HG02798 (cell line): ENCODE measurements around the gene MARCHF6.
"Not testable (repeated sequence)": the region's sequence is repeated elsewhere in the genome, so short reads cannot be mapped to it uniquely, and the experiment has no call there.

Experiments used
- ATAC-seq: cut with Tn5 transposase; IDR thresholded peaks from one replicate; pipeline ENCODE4 v1.9.1; 2021; ENCODE audit warnings: mild to moderate bottlenecking; ENCODE audit not compliant: unreplicated experiment, poor library complexity

The MARCHF6 gene

DNA sequence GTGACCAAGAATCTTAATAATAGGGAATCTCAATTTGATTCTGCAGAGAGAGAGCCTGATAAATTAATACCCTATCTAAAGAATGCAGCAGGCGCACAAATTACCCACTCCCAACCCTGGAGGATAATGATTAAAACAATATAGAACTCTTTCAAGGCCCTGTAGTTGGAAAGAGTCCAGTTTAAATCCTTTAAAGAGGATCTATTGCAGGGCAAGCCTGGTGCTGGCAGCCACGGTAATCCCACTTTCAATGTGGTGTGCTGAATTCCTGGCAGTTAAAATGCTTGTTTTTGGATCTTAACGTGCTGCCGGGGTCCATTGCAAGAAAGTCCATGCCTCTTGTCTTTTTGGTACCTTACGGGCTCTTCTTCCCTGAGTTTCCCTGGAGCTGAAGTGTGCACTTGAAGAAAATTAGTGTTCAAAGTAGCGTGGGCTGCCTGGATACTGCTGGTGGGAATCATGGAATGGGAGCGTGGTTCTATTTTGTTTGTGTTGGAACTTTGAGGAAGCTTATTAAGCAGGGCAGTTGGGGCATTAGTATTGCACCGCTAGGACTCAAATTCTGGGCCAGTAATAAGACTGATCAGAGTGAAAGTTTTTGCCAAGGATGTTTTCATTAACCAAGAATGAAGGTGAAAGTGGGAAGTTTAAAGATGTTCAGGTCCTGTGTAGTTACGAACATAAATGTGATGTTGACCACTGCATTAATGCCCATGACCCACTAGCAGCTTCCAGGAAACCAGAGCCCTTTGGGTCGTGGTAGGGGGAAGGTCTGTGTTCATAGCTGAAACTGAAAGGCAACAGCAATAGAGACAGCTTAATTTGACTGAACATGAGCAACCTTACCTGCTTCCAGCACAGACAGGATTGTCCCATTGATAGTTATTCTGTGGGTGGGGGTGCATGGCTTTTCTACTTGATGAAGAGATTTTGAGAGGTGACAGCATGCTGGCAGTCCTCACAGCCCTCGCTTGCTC is 20.8 kb downstream of the MARCHF6 start:
- ATAC-seq = peak; percentile 68

DNA sequence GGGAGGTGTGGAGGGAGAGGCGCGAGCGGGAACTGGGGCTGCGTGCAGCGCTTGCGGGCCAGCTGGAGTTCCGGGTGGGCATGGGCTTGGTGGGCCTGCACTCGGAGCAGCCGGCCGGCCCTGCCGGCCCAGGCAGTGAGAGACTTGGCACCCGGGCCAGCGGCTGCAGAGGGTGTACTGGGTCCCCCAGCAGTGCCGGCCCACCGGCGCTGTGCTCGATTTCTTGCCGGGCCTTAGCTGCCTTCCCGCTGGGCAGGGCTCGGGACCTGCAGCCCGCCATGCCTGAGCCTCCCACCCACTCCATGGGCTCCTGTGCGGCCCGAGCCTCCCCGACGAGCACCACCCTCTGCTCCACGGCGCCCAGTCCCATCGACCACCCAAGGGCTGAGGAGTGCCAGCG is 21.7 kb downstream of the MARCHF6 start:
- not testable (repeated sequence) for ATAC-seq

DNA sequence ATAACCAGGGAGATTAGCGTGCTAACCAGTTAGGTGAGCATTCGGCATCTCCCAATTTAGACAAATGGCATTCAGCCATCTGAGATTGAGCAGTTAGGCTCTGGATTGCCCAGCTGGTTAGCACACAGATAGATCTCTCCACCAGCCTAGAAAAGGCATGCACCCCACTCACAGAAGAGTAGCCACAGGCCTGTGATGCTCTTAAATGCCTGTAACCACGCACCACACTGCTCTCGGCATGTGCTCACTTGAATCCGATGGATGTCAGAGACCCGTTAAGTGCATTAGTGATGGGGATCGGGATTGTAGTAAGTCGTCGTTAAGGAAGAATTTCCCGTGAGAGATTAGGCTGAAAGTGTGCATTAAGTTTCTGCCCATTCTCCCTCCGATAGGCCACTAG is 23.0 kb downstream of the MARCHF6 start:
- no peak for ATAC-seq

DNA sequence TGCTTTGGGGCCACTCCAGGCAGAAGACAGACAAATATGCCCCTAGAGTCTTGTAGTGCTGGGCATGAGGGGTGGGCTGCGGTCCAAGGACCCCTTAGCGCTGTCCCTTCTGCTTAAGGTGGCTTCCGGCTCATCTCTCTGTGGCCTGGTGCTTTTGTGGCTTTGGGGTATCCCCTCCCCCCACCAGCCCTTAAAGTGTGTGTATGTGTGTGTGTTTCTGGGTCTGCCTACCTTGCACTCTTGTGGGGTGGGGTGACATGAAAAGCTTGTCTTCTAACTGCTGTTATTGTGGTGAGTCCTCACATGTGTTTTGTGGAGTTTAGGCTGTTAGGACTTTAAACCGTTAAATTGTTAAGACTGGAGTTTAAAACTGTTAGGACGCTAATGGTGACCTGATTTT is 23.6 kb downstream of the MARCHF6 start:
- ATAC-seq = no peak

DNA sequence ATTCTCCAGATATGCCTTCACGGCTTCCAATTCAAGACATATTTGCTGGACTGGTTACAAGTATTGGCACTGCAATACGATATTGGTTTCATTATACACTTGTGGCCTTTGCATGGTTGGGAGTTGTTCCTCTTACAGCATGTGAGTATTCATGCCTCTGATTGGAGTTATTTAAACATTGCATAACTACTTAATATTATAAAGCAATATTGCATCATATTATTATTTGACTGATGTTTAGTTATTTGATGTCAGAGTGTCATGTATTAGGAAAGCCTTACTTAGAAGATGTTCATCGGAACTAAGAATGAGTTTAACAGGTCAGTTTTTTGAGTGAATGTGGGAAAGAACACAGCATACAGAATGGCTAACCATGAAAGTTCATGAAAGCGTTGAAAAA is 28.3 kb downstream of the MARCHF6 start:
- no peak for ATAC-seq

DNA sequence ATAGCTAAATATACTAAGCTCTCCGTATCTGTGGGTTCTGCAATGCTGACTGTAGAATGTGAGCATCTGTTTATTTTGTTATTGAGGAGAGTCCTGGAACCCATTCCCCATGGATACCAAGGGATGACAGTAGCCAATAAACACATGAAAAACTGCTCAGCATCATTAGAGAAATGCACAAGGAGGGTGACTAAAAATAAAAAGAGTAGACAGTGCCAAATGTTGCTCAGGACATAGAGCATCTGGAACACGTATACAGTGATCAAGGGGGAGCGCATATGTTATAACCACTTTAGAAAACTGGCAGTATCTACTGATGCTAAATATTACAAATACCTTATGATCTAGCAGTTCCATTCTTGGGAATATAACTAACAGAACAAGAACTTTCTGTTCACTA is 31.0 kb downstream of the MARCHF6 start:
- no peak for ATAC-seq

DNA sequence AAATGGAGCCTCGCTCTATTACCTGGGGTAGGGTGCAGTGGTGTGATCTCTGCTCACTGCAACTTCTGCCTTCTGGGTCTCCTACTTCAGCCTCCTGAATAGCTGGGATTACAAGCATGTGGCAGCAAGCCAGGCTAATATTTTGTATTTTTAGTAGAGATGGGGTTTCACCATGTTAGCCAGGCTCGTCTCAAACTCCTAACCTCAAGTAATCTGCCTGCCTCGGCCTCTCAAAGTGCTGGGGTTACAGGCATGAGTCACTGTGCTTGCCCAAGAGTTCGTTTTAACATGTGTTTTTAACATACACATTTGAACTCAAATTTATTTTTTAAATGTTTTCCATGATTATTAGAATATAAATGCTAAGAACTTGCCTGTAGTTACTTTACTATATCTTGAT is 34.2 kb downstream of the MARCHF6 start:
- ATAC-seq = no peak

DNA sequence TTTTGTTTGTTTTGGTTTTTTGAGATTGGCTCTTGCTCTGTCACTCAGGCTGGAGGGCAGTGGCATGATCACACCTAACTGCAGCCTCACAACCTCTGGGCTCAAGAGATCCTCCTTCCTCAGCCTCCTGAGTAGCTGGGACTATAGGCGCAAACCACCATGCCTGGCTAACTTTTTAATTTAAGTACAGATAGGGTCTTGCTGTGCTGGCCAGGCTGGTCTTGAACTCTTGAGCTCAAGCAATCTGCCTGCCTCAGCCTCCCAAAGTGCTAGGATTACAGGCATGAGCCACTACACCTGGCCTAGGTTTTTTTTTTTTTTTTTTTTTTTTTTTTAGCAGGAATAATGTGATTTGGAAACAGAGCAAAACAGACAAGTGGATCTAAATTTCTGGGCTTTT is 37.6 kb downstream of the MARCHF6 start:
- ATAC-seq = no peak

DNA sequence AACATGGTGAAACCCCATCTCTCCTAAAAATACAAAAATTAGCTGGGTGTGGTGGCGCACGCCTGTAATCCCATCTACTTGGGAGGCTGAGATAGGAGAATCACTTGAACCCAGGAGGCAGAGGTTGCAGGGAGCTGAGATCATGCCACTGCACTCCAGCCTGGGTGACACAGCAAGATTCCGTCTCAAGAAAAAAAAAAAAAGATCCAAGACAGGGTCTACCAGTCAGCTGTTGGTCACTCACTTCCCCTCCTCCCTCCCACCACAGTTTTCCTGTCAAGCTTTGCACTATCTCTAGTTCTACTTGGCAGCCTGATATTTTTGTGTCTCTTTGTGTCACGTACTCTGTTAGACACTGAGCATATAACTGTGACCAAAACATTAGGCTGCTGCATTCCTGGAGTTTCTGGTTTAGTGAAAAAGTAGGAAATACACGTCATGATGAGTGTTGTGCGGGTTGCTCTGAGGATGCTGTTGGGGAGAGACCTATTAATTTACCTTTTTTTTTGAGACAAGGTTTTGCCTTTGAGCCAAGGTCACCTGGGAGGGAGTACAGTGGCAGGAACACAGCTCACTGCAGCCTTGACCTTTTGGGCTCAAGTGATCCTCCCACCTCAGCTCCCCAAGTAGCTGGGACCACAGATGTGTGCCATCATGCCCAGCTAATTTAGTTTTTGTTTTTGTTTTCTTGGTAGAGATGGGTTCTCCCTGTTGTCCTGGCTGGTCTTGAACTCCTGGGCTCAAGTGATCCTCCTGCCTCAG is 39.3 kb downstream of the MARCHF6 start:
- ATAC-seq = not testable (repeated sequence)

DNA sequence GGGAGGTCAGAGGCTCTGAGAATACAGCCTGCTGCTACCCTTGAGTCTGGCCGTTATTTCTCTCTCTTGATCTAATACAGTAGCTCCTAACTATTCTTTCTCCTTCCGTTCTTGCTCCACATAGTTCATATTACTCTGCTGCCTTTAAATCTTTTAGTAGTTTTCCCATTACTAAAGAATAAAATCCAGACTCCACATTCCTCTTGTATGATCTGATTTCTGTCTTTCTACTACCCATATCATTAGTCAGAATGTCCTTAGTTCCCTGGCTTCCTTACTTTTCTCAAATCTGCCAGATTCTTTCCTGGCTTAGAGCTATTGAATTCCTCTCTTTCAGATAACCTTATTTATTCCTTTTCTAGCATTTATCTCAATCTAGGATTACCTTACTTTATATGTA is 40.0 kb downstream of the MARCHF6 start:
- ATAC-seq = no peak

DNA sequence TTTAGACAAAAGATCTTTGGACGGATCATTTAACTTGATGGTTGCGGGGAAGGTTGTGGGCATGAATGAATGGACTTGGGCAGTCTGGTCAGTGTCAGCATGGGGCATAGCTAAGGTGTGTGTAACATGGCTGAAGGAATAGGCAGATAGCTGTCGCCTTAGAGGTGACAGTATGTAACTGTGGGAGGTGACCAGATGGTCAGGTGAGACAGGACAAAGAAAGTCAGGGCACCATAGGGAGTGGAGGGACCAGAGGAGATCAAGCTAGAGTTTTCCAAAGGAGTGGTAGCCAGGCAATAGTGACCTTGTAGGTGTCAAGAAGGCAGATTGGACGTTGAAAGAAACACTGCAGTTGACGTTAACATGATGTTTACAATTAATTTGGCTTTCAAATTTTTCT is 43.1 kb downstream of the MARCHF6 start:
- ATAC-seq = no peak

DNA sequence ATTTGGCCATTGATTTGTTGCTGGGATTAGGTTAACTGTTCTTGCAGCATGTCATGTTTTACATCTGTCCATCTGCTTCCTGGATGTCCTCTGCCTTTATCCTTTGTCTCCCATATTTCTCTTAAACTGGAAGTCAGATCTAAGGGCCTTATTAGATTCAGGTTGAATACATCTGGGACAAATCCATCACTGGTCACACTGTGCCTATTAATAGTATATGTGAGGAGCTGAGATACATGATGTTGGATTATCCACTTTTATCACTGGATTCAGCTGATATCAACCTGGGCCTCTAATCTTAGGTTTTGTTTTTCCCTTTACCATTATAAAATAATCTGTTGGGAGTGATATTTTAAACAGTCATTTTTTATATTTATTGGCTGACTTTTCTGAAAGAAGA is 46.3 kb downstream of the MARCHF6 start:
- ATAC-seq = no peak

DNA sequence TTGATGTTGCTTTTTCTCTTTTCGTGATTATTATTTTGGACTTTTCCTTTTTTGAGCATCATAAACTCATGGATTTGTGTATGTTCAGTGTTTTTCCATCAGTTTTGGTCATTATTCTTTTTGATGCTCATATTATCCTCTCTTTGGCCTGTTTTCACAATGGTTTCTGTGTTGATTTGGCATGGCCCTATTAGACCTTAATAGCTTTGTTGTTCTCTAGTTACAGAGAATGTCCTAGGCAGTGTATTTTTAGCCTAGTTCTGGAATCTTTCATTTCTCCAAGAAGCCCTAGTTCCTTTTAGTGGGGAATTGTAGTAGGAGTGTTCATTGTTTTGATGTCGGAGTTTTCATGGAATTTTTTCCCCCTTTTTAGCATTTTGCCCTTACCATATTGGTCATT is 46.9 kb downstream of the MARCHF6 start:
- no peak for ATAC-seq

DNA sequence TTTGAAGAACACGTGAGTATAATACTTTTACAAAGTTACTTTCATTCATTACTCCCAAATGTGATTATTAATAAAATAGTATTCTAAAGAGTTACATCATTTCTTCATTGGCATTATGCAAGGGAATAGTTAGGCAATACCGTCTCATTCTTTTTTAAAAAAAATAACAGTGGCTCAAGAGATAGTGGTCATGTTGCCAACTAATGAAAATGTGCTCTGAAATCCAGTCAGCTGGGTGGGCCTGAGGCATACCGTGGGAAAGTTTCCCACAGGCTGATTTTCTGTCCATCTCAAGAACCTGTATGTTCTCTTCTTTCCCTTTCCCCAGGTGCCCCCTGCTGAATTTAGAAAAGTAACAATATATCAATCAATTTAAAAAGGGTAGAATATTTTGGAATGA is 47.3 kb downstream of the MARCHF6 start:
- ATAC-seq = no peak

DNA sequence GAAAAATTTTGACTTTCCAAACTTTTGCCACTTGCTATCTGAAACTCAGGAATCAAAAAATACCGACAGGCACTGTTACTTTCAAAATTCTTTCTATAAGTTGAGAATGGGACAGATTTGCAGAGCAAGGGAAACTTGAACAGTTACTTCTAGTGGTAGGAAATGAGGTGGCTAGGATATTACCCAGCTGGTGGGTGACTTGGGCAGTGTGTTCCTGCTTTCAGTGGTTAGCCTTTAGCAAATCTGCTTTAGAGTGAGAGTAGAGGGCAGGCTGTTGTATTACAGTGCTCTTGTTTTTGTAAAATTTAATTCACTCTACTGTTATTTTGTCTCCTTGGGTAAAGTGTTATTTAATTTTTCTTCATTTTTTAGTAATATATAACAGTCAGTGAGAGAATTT is 48.0 kb downstream of the MARCHF6 start:
- no peak for ATAC-seq
